Astrocyte (in vitro differentiated cells and primary cell): ENCODE data around the gene ST6GALNAC3.

ENCODE experiments used
- CTCF ChIP-seq: IDR thresholded peaks from 2 replicates; pipeline ENCODE4 v1.5.1; 2011; ENCODE audit warnings: low read depth, mild to moderate bottlenecking, inconsistent platforms, low read length, moderate library complexity; ENCODE audit not compliant: insufficient read depth
- EZH2 ChIP-seq: IDR thresholded peaks from 2 replicates; pipeline ENCODE4 v1.6.1; 2012; ENCODE audit warnings: mild to moderate bottlenecking, low read length, inconsistent platforms; ENCODE audit not compliant: insufficient read depth

GRCh38 chr1:76470166-76470565 lies 395.6 kb downstream of the ST6GALNAC3 start:
- TF ChIP-seq CTCF: no peak
- no peak for TF ChIP-seq EZH2
